HG02885 (cell line): ENCODE results near the gene KRTAP4-3.
"Not testable (repeated sequence)": the region's sequence is repeated elsewhere in the genome, so short reads cannot be mapped to it uniquely, and the experiment has no call there.

Source experiments
- ATAC-seq: cut with Tn5 transposase; IDR thresholded peaks from one replicate; pipeline ENCODE4 v1.9.1; 2021; ENCODE audit warnings: mild to moderate bottlenecking; ENCODE audit not compliant: unreplicated experiment, poor library complexity

The KRTAP4-3 gene

DNA sequence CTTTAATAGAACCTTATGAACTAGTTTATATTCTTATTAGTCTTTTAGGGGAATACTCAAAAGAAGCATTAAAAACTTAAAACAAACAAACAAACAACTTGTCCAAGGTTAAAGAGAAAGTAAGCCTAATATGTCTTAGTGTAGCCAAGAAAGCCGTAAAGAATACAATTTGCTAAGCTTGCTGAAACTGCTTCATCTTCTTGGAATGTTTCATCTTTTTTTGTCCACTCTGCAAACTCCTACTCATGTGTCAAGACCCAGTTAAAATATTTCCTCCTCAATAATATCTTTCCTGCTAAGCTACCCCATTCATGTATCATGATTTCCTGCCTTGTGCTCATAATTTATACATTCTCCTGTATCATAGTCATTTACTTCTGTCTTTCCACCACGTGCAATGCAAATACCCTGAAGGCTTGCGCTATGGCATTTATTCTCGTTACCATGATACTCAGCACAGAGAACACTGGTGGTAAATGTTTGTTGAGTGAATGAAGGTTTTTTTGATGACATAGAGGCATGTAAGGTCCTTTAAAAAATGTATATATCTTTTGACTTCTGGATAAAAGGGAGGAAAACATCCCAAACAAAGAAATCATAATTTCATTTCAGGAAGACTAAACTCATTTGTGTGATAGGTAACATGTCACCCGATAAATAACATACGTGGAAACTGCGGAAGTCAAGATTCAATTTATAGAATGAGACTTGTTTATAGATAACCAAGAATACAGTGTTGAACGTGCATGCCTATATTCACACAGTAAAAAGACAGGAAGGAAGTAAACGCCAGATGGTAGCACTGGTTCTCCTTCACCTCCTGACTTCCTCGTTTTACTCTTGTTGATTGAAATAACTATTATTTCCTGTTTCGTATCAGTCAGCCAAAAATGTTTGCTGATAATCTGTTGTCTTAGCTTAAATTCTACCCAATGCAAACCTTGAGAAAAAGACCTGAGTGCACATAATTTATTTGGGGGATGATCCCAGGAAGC lies 48.0 kb downstream of the KRTAP4-3 start:
- not testable (repeated sequence) for ATAC-seq

DNA sequence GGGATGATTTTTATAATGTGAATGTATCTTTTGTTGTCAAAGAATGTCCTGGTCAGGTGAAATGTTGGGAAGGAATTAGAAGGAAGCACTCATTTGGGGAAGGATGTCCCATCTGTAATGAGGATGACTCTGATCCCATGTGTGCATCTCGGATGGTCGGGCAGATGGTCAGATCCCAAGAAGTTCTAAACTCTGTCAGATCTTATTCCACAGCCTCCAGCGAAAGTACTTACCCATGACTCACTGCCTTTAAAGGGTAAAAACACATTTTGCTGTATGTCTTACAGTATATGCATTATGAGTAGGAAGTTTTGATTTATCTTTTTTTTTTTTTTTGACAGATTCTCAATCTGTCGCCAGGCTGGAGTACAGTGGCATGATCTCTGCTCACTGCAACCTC lies 49.3 kb downstream of the KRTAP4-3 start:
- ATAC-seq: no peak

DNA sequence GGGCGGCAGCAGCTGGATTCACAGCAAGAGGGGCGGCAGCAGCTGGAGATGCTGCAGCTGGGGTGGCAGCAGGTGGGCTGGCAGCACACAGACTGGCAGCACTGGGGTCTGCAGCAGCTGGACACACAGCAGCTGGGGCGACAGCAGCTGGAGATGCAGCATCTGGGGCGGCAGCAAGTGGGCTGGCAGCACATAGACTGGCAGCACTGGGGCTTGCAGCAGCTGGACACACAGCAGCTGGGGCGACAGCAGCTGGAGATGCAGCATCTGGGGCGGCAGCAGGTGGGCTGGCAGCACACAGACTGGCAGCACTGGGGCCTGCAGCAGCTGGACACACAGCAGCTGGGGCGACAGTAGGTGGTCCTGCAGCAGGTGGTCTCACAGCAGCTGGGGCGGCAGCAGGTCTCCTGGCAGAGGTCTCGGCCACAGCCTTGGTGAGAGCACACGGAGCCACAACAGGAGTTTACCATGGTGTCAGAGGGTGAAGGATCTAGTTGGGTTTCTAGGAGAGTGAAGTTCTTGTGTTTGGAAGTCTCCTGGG lies 50.1 kb downstream of the KRTAP4-3 start, which contains the start of gene KRTAP4-11:
Gene KRTAP4-11, minus strand, starts transcription at position 528 of the 541 bp plus-strand sequence. Its CDS starts 58 bp downstream, at position 470.
- ATAC-seq: not testable (repeated sequence)
